HEK293 (cell line): ENCODE data around the gene POC1B.

ENCODE experiments used
- CTCF ChIA-PET: fragments of 350-600 bp; formaldehyde crosslinking; extraction: SDS; loops from one replicate; lab custom pipeline; 2021; ENCODE audit warnings: antibody characterized with exemption; lab: Yijun Ruan, JAX
- POLR2A ChIA-PET: fragments of 300-600 bp; formaldehyde crosslinking; extraction: SDS; loops from one replicate; lab custom pipeline; 2020; ENCODE audit warnings: antibody characterized with exemption, inconsistent platforms; lab: Yijun Ruan, JAX
- H3K27ac ChIP-seq: fragments of 200-500 bp; sonication (Bioruptor generic); 2 replicates; pipeline ENCODE4 v1.5.1; 2014; ENCODE audit warnings: low read depth, low read length, control low read depth, inconsistent platforms; ENCODE audit errors: extremely low read depth
- H3K36me3 ChIP-seq, 2 experiments: fragments of 200-500 bp in 1 of 2; sonication (Bioruptor generic) in 1 of 2; 1 replicate in 1 of 2; 2 replicates in 1 of 2; pipeline ENCODE4 v1.5.1; 2014 to 2017; ENCODE audit warnings: inconsistent platforms in 2 of 2, low read length in 2 of 2; ENCODE audit not compliant: control insufficient read depth in 2 of 2, insufficient read depth in 1 of 2
- H3K4me1 ChIP-seq: fragments of 200-500 bp; sonication (Bioruptor generic); 2 replicates; pipeline ENCODE4 v1.5.1; 2014; ENCODE audit warnings: mild to moderate bottlenecking, low read length, inconsistent platforms; ENCODE audit not compliant: control insufficient read depth, insufficient read depth
- H3K4me3 ChIP-seq: 2 replicates; pipeline ENCODE4 v1.5.1; 2011; ENCODE audit warnings: low read depth, mild to moderate bottlenecking, control low read depth, low read length, moderate library complexity
- H3K9me3 ChIP-seq: fragments of 200-500 bp; sonication (Bioruptor generic); 2 replicates; pipeline ENCODE4 v1.5.1; 2014; ENCODE audit warnings: low read depth, low read length, inconsistent platforms; ENCODE audit not compliant: control insufficient read depth, insufficient read depth
- AEBP2 ChIP-seq: fragments of 450-650 bp; formaldehyde crosslinking; IDR thresholded peaks from 2 replicates; pipeline ENCODE4 v1.5.1; 2016; ENCODE audit warnings: missing biosample characterization, missing genetic modification characterization, borderline replicate concordance
- GFI1B ChIP-seq: fragments of 450-650 bp; formaldehyde crosslinking; IDR thresholded peaks from 2 replicates; pipeline ENCODE4 v1.5.1; 2016; ENCODE audit warnings: missing biosample characterization, missing genetic modification characterization
- PRDM10 ChIP-seq: fragments of 450-650 bp; formaldehyde crosslinking; IDR thresholded peaks from 2 replicates; pipeline ENCODE4 v1.5.1; 2016; ENCODE audit warnings: missing biosample characterization, missing genetic modification characterization
- ZBTB6 ChIP-seq: fragments of 450-650 bp; formaldehyde crosslinking; IDR thresholded peaks from 2 replicates; pipeline ENCODE4 v1.5.1; 2017; ENCODE audit warnings: missing biosample characterization, missing genetic modification characterization
- ZNF202 ChIP-seq: fragments of 450-650 bp; formaldehyde crosslinking; IDR thresholded peaks from 2 replicates; pipeline ENCODE4 v1.5.1; 2016; ENCODE audit warnings: missing biosample characterization, missing genetic modification characterization, borderline replicate concordance
- ZNF239 ChIP-seq: fragments of 450-650 bp; formaldehyde crosslinking; IDR thresholded peaks from 2 replicates; pipeline ENCODE4 v1.5.1; 2016; ENCODE audit warnings: missing biosample characterization, missing genetic modification characterization
- ZNF335 ChIP-seq: fragments of 450-650 bp; formaldehyde crosslinking; conservative IDR thresholded peaks from 2 replicates; pipeline ENCODE4 v1.5.1; 2016; ENCODE audit warnings: missing biosample characterization, missing genetic modification characterization
- ZNF366 ChIP-seq: fragments of 450-650 bp; formaldehyde crosslinking; conservative IDR thresholded peaks from 2 replicates; pipeline ENCODE4 v1.5.1; 2016; ENCODE audit warnings: missing biosample characterization, missing genetic modification characterization
- ZNF449 ChIP-seq: fragments of 450-650 bp; formaldehyde crosslinking; IDR thresholded peaks from 2 replicates; pipeline ENCODE4 v1.5.1; 2017; ENCODE audit warnings: missing biosample characterization, mild to moderate bottlenecking, missing genetic modification characterization, moderate library complexity
- ZNF529 ChIP-seq: fragments of 450-650 bp; formaldehyde crosslinking; IDR thresholded peaks from 2 replicates; pipeline ENCODE4 v1.5.1; 2017; ENCODE audit warnings: missing genetic modification characterization, missing biosample characterization; ENCODE audit not compliant: insufficient replicate concordance
- ZNF660 ChIP-seq: fragments of 450-650 bp; IDR thresholded peaks from 2 replicates; pipeline ENCODE4 v1.5.1; 2018; ENCODE audit warnings: missing biosample characterization, mild to moderate bottlenecking, missing genetic modification characterization
- ZNF704 ChIP-seq: fragments of 450-650 bp; formaldehyde crosslinking; IDR thresholded peaks from 2 replicates; pipeline ENCODE4 v1.5.1; 2016; ENCODE audit warnings: missing biosample characterization, missing genetic modification characterization
- ZNF768 ChIP-seq: fragments of 450-650 bp; formaldehyde crosslinking; IDR thresholded peaks from 2 replicates; pipeline ENCODE4 v1.5.1; 2018; ENCODE audit warnings: missing biosample characterization, mild to moderate bottlenecking, missing genetic modification characterization
- ZNF777 ChIP-seq: fragments of 450-650 bp; formaldehyde crosslinking; IDR thresholded peaks from 2 replicates; pipeline ENCODE4 v1.5.1; 2017; ENCODE audit warnings: missing biosample characterization, missing genetic modification characterization, borderline replicate concordance
- ZSCAN5A ChIP-seq: fragments of 450-650 bp; formaldehyde crosslinking; IDR thresholded peaks from 2 replicates; pipeline ENCODE4 v1.5.1; 2016; ENCODE audit warnings: missing biosample characterization, missing genetic modification characterization

POC1B gene

GRCh38 chr12:89413234-89413633 is 112.6 kb downstream of the POC1B start:
- CTCF ChIA-PET = interaction anchor here (0.6 kb wide), 1 partner anchor 314 kb away, joined by 3 read pairs; no protein-coding TSS in a partner anchor
- Histone ChIP-seq H3K27ac (no peak overlapping the region), H3K9me3 (no peaks in the 10 kb centered on the region), H3K36me3 (no peaks in the 10 kb centered on the region), H3K4me1 (no peaks in the 10 kb centered on the region), H3K4me3 (no peak overlapping the region)
- POLR2A ChIA-PET = no interaction called here
- no peak for TF ChIP-seq PRDM10 (tag by site-specific recombination)
- no peak for TF ChIP-seq ZNF202 (tag by site-specific recombination)
- TF ChIP-seq ZNF704 (tag by site-specific recombination) = no peak
- TF ChIP-seq ZSCAN5A (tag by site-specific recombination) = no peak
- TF ChIP-seq ZNF768 (tag by site-specific recombination) = no peak
- TF ChIP-seq AEBP2 (tag by site-specific recombination) = no peak
- no peak for TF ChIP-seq ZNF660 (tag by site-specific recombination)
- no peak for TF ChIP-seq ZNF449 (tag by site-specific recombination)
- TF ChIP-seq ZBTB6 (tag by site-specific recombination) = no peak
- no peak for TF ChIP-seq ZNF777
- TF ChIP-seq ZNF529 (tag by site-specific recombination) = no peak
- no peak for TF ChIP-seq GFI1B (tag by site-specific recombination)
- TF ChIP-seq ZNF335 = no peak

GRCh38 chr12:89412665-89413064 is 113.2 kb downstream of the POC1B start:
- ChIA-PET POLR2A (no interaction called here), CTCF (interaction anchor here (0.6 kb wide), 1 partner anchor 313 kb away, joined by 3 read pairs; no protein-coding TSS in a partner anchor)
- Histone ChIP-seq H3K9me3 (no peaks in the 10 kb centered on the region), H3K36me3 (no peaks in the 10 kb centered on the region), H3K4me3 (no peak overlapping the region), H3K4me1 (no peaks in the 10 kb centered on the region), H3K27ac (no peak overlapping the region)
- TF ChIP-seq ZNF366 (tag by site-specific recombination) (peak; percentile 67), ZNF239 (tag by site-specific recombination) (no peak)
